Lower leg skin (tissue), 3 donors: ENCODE measurements around the gene LPCAT3.

ENCODE experiments used
- POLR2A ChIP-seq, 2 donors: fragments of 450-650 bp; IDR thresholded peaks; one replicate each; pipeline ENCODE4 v1.6.1; 2016 to 2017; ENCODE audit warnings: antibody characterized with exemption in 2 of 2, mild to moderate bottlenecking in 1 of 2, moderate library complexity in 1 of 2
- TF ChIP-seq, protein P1 (sequence below), 3 donors: fragments of 450-650 bp; IDR thresholded peaks; one replicate each; pipeline ENCODE4 v1.5.1; 2016; ENCODE audit warnings: antibody characterized with exemption in 3 of 3, mild to moderate bottlenecking in 3 of 3, moderate library complexity in 2 of 3

DNA sequence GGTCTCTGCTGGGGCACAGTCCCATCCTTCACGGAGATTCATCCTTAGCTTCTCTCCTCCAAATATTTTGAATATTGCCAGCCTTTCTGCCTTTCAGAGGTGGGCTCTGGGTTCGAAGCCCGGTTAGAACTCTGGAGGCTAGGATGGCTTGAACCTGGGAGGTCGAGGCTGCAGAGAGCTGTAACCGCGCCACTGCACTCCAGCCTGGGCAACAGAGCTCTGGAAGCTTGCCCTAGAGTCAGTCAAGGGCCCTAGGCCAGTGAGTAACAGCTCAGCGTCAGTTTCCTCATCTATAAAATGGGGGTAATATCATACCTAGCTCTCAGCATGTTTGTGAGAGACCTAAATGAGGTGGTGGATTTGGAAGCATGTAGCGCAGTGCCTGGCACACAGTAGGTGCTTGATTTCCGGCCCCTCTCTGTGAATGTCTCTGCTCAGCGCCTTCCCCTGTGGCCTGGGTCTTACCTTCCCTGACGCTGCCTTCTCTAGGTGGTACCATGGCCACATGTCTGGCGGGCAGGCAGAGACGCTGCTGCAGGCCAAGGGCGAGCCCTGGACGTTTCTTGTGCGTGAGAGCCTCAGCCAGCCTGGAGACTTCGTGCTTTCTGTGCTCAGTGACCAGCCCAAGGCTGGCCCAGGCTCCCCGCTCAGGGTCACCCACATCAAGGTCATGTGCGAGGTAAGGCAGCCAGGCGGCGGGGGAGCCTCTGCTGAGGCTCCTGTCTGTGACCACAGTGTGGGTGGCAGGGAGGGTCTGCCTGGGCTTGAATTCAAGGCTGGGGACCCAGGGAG lies 63.8 kb downstream of the LPCAT3 start:
- TF ChIP-seq, protein P1, sequence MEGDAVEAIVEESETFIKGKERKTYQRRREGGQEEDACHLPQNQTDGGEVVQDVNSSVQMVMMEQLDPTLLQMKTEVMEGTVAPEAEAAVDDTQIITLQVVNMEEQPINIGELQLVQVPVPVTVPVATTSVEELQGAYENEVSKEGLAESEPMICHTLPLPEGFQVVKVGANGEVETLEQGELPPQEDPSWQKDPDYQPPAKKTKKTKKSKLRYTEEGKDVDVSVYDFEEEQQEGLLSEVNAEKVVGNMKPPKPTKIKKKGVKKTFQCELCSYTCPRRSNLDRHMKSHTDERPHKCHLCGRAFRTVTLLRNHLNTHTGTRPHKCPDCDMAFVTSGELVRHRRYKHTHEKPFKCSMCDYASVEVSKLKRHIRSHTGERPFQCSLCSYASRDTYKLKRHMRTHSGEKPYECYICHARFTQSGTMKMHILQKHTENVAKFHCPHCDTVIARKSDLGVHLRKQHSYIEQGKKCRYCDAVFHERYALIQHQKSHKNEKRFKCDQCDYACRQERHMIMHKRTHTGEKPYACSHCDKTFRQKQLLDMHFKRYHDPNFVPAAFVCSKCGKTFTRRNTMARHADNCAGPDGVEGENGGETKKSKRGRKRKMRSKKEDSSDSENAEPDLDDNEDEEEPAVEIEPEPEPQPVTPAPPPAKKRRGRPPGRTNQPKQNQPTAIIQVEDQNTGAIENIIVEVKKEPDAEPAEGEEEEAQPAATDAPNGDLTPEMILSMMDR (IDR thresholded peaks at IDR 0.05): no peak
- no peak for TF ChIP-seq POLR2A (IDR thresholded peaks at IDR 0.05)
